ENCODE results near the gene FLT3.

DNA sequence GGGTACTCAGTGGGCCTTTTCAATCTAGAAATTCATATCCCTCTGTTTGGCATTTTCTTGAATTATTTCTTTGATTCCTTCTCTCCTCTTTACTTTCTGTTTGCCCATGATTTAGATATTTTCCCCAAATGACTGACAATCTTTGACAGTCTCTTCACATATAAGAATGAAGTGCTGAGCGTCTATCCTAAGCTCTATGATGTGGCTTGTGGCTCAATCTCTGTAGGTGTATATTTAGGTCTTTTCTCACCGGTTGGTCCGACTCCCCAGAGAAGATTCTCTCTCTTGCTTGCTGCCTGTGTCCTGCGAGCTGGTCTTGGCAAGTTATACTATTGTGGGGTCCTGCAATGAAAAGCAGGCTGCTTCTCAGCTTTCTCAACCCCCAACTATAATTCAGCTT, 29.0 kb downstream of the FLT3 start:
- TF ChIP-seq CTCF (IDR thresholded peaks at IDR 0.05) (no peak), EZH2 (IDR thresholded peaks at IDR 0.05; ENCODE audit: borderline replicate concordance, insufficient read depth, low read depth, low read length, poor library complexity, severe bottlenecking) (no peak)
